Activated naive CD4-positive, alpha-beta T cell treated with anti-CD3 and anti-CD28 coated beads, Interleukin-2, amount 10 ng/mL, durations not matched to agents 7 days and 5 days (primary cell): Measurements from ENCODE around the gene CDC34.

Experiments used
- CTCF ChIA-PET: fragments of 350-600 bp; sonication (Branson Sonifier 250); formaldehyde crosslinking; loops from one replicate; lab custom pipeline; 2021; ENCODE audit warnings: antibody characterized with exemption; lab: Charles Lee
- DNase-seq: peaks from one replicate; pipeline ENCODE4 v3.0.0-alpha.2; 2020
- H3K27ac Mint-ChIP-seq: one replicate; pipeline ENCODE4 v1.8.0; 2021; ENCODE audit warnings: mild to moderate bottlenecking, moderate library complexity, mixed read lengths
- H3K27me3 Mint-ChIP-seq: one replicate; pipeline ENCODE4 v1.8.0; 2021; ENCODE audit warnings: mild to moderate bottlenecking, mixed read lengths
- H3K36me3 Mint-ChIP-seq: one replicate; pipeline ENCODE4 v1.8.0; 2021; ENCODE audit warnings: mixed read lengths
- H3K4me1 Mint-ChIP-seq: one replicate; pipeline ENCODE4 v1.8.0; 2021; ENCODE audit warnings: mixed read lengths
- H3K4me3 Mint-ChIP-seq: one replicate; pipeline ENCODE4 v1.8.0; 2021; ENCODE audit warnings: mild to moderate bottlenecking, moderate library complexity, mixed read lengths
- H3K9me3 Mint-ChIP-seq: one replicate; pipeline ENCODE4 v1.8.0; 2021; ENCODE audit warnings: mixed read lengths

Gene CDC34

GRCh38 chr19:531753-532560, at the start of gene CDC34:
Gene CDC34, plus strand, starts transcription at chr19:531760. Its CDS starts 172 bp downstream, at chr19:531932.
- peak within 1 kb of the TSS; percentile 93 for H3K27ac Mint-ChIP-seq
- H3K36me3 Mint-ChIP-seq, result peaks cover 4% of the 10 kb centered on the region
- CTCF ChIA-PET, result interaction anchor here (0.8 to 7.9 kb wide), 7 partner anchors 10 to 52 kb away, joined by 3 to 71 read pairs (median 4); partner anchors contain the start of gene GZMM
- no peaks in the 10 kb centered on the region for H3K9me3 Mint-ChIP-seq
- no peak for DNase-seq
- peaks cover 23% of the 10 kb centered on the region for H3K4me1 Mint-ChIP-seq
- H3K4me3 Mint-ChIP-seq, result peak within 1 kb of the TSS; percentile 91
- peaks cover 14% of the 10 kb centered on the region for H3K27me3 Mint-ChIP-seq

- Mint-ChIP-seq H3K4me3 (no peak overlapping the region), H3K9me3 (peaks cover 21% of the 10 kb centered on the region), H3K4me1 (peaks cover 2% of the 10 kb centered on the region), H3K27me3 (peaks cover 50% of the 10 kb centered on the region), H3K36me3 (peaks cover 18% of the 10 kb centered on the region), H3K27ac (no peak overlapping the region)
- CTCF ChIA-PET, result no interaction called here
- no peak for DNase-seq
Measured at GRCh38 chr19:482186-483041, 49.1 kb upstream of the CDC34 start.

GRCh38 chr19:483332-484072, 48.1 kb upstream of the CDC34 start:
- CTCF ChIA-PET, result no interaction called here
- no peak overlapping the region for H3K4me3 Mint-ChIP-seq
- peaks cover 50% of the 10 kb centered on the region for H3K27me3 Mint-ChIP-seq
- no peak for DNase-seq
- H3K36me3 Mint-ChIP-seq, result peaks cover 18% of the 10 kb centered on the region
- H3K27ac Mint-ChIP-seq, result no peak overlapping the region
- peaks cover 7% of the 10 kb centered on the region for H3K4me1 Mint-ChIP-seq
- peaks cover 21% of the 10 kb centered on the region for H3K9me3 Mint-ChIP-seq

GRCh38 chr19:484494-484893, 47.1 kb upstream of the CDC34 start:
- H3K4me3 Mint-ChIP-seq, result no peak overlapping the region
- CTCF ChIA-PET, result no interaction called here
- peaks cover 18% of the 10 kb centered on the region for H3K36me3 Mint-ChIP-seq
- no peak overlapping the region for H3K27ac Mint-ChIP-seq
- no peak for DNase-seq
- peaks cover 8% of the 10 kb centered on the region for H3K4me1 Mint-ChIP-seq
- peaks cover 50% of the 10 kb centered on the region for H3K27me3 Mint-ChIP-seq
- H3K9me3 Mint-ChIP-seq, result peaks cover 21% of the 10 kb centered on the region

GRCh38 chr19:485077-485476, 46.5 kb upstream of the CDC34 start:
- Mint-ChIP-seq H3K9me3 (peaks cover 17% of the 10 kb centered on the region), H3K4me1 (peaks cover 14% of the 10 kb centered on the region), H3K36me3 (peaks cover 15% of the 10 kb centered on the region), H3K27ac (no peak overlapping the region), H3K27me3 (peaks cover 46% of the 10 kb centered on the region), H3K4me3 (no peak overlapping the region)
- CTCF ChIA-PET, result interaction anchor here (0.7 to 1.2 kb wide), 2 partner anchors 10 to 25 kb away, joined by 3 read pairs; no protein-coding TSS in a partner anchor
- no peak for DNase-seq

- H3K9me3 Mint-ChIP-seq, result peaks cover 11% of the 10 kb centered on the region
- peaks cover 17% of the 10 kb centered on the region for H3K4me1 Mint-ChIP-seq
- no peak overlapping the region for H3K27ac Mint-ChIP-seq
- no peak overlapping the region for H3K4me3 Mint-ChIP-seq
- DNase-seq, result no peak
- CTCF ChIA-PET, result interaction anchor here (0.7 to 1.2 kb wide), 2 partner anchors 10 to 24 kb away, joined by 3 read pairs; no protein-coding TSS in a partner anchor
- peaks cover 8% of the 10 kb centered on the region for H3K36me3 Mint-ChIP-seq
- peaks cover 39% of the 10 kb centered on the region for H3K27me3 Mint-ChIP-seq
Measured at GRCh38 chr19:485583-486236, 45.9 kb upstream of the CDC34 start.

GRCh38 chr19:488505-489417, 42.8 kb upstream of the CDC34 start:
- DNase-seq, result peak; percentile 94
- peaks cover under 1% of the 10 kb centered on the region for H3K36me3 Mint-ChIP-seq
- H3K4me1 Mint-ChIP-seq, result peaks cover 18% of the 10 kb centered on the region
- H3K9me3 Mint-ChIP-seq, result peaks cover 7% of the 10 kb centered on the region
- CTCF ChIA-PET, result interaction anchor here (1.0 to 1.6 kb wide), 2 partner anchors 18 to 22 kb away, joined by 7 to 12 read pairs; no protein-coding TSS in a partner anchor
- peaks cover 27% of the 10 kb centered on the region for H3K27me3 Mint-ChIP-seq
- H3K27ac Mint-ChIP-seq, result peak overlapping the region; percentile 85
- peak overlapping the region; percentile 79 for H3K4me3 Mint-ChIP-seq

- Mint-ChIP-seq H3K36me3 (no peaks in the 10 kb centered on the region), H3K27ac (peak overlapping the region; percentile 84), H3K27me3 (peaks cover 26% of the 10 kb centered on the region), H3K9me3 (peaks cover 7% of the 10 kb centered on the region), H3K4me1 (peaks cover 19% of the 10 kb centered on the region), H3K4me3 (peak overlapping the region; percentile 79)
- CTCF ChIA-PET, result interaction anchor here (0.9 to 2.1 kb wide), 4 partner anchors 15 to 21 kb away, joined by 3 to 12 read pairs (median 8); no protein-coding TSS in a partner anchor
- DNase-seq, result no peak
Measured at GRCh38 chr19:489418-490196, 42.0 kb upstream of the CDC34 start.

GRCh38 chr19:491146-491741, 40.3 kb upstream of the CDC34 start:
- peaks cover 21% of the 10 kb centered on the region for H3K4me1 Mint-ChIP-seq
- DNase-seq, result no peak
- no peak overlapping the region for H3K4me3 Mint-ChIP-seq
- peaks cover 7% of the 10 kb centered on the region for H3K9me3 Mint-ChIP-seq
- CTCF ChIA-PET, result interaction anchor here (2.1 to 2.5 kb wide), 2 partner anchors 15 to 20 kb away, joined by 6 to 8 read pairs; partner anchors contain the start of gene TPGS1
- no peak overlapping the region for H3K27ac Mint-ChIP-seq
- H3K27me3 Mint-ChIP-seq, result peaks cover 24% of the 10 kb centered on the region
- H3K36me3 Mint-ChIP-seq, result no peaks in the 10 kb centered on the region

GRCh38 chr19:492091-492531, 39.4 kb upstream of the CDC34 start:
- CTCF ChIA-PET, result interaction anchor here (2.5 kb wide), 1 partner anchor 14 kb away, joined by 6 read pairs; the partner anchor contains the start of gene TPGS1
- peaks cover 7% of the 10 kb centered on the region for H3K9me3 Mint-ChIP-seq
- peak; percentile 49 for DNase-seq
- H3K36me3 Mint-ChIP-seq, result no peaks in the 10 kb centered on the region
- no peak overlapping the region for H3K27ac Mint-ChIP-seq
- peaks cover 21% of the 10 kb centered on the region for H3K4me1 Mint-ChIP-seq
- H3K4me3 Mint-ChIP-seq, result no peak overlapping the region
- peaks cover 29% of the 10 kb centered on the region for H3K27me3 Mint-ChIP-seq

- Mint-ChIP-seq H3K4me3 (no peak overlapping the region), H3K4me1 (peaks cover 20% of the 10 kb centered on the region), H3K36me3 (no peaks in the 10 kb centered on the region), H3K27ac (peak overlapping the region; percentile 42), H3K9me3 (peaks cover 7% of the 10 kb centered on the region), H3K27me3 (peaks cover 42% of the 10 kb centered on the region)
- DNase-seq, result no peak
- CTCF ChIA-PET, result interaction anchor here (2.7 kb wide), 1 partner anchor 12 kb away, joined by 18 read pairs; no protein-coding TSS in a partner anchor
Measured at GRCh38 chr19:493391-494170, 38.0 kb upstream of the CDC34 start.
